GM13977 (cell line): ENCODE results near the gene ATP8B3.

Experiments used
- DNase-seq: peaks from one replicate; pipeline ENCODE4 v3.0.0; 2012; ENCODE audit warnings: low spot score
- in situ Hi-C: fragments of 300-500 bp; cut with MboI; formaldehyde crosslinking; loops from one replicate; pipeline ENCODE4 v1.12.0; 2022; ENCODE audit warnings: low sequenced_read_pairs, low pct_unique_long_range_greater_than_20kb, mixed read lengths, inconsistent platforms; ENCODE audit not compliant: unreplicated experiment
- TF ChIP-seq, protein P1 (sequence below): IDR thresholded peaks from 2 replicates; pipeline ENCODE4 v1.5.1; 2012; ENCODE audit warnings: mild to moderate bottlenecking, control low read depth; ENCODE audit not compliant: insufficient read depth; ENCODE audit errors: extremely low read depth, missing control alignments

The ATP8B3 gene

DNA sequence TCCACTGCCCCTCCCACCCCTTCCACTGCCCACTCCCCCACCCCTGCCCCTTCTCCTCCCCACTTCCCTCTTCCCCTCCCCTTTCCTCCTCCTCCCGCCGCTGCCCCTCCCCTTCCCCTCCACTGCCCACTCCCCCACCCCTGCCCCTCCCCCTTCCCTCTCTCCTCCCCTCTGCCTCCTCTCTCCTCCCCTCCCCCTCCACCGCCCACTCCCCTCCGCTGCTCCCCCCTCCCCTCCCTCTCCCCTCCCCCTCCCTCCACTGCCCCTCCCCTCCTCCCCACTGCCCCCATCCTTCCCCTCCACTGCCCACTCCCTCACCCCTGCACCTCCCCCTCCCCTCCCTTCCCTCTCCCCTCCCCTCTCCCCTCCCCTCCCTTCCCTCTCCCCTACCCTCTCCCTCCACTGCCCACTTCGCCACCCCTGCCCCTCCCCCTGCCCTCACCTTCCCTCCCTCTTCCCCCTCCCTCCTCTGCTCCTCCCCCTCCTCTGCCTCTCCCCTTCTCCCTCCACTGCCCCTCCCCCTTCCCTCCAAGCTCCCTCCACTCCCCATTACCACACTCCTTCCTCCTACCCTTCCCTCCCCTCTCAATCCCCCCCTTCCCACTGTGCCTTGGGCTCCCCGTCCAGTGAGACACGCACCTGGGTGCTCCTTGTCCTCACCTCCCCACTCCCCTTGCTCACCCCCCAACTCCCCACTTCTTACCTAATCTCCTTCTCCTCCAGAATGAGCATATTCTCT, 21.9 kb downstream of the ATP8B3 start:
- DNase-seq, result no peak
- TF ChIP-seq, protein P1, sequence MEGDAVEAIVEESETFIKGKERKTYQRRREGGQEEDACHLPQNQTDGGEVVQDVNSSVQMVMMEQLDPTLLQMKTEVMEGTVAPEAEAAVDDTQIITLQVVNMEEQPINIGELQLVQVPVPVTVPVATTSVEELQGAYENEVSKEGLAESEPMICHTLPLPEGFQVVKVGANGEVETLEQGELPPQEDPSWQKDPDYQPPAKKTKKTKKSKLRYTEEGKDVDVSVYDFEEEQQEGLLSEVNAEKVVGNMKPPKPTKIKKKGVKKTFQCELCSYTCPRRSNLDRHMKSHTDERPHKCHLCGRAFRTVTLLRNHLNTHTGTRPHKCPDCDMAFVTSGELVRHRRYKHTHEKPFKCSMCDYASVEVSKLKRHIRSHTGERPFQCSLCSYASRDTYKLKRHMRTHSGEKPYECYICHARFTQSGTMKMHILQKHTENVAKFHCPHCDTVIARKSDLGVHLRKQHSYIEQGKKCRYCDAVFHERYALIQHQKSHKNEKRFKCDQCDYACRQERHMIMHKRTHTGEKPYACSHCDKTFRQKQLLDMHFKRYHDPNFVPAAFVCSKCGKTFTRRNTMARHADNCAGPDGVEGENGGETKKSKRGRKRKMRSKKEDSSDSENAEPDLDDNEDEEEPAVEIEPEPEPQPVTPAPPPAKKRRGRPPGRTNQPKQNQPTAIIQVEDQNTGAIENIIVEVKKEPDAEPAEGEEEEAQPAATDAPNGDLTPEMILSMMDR, result no peak
- in situ Hi-C loops, result no loop called here

- in situ Hi-C loops, result no loop called here
- no peak for DNase-seq
- TF ChIP-seq, protein P1, result no peak
Measured at GRCh38 chr19:1789261-1790041, 22.6 kb downstream of the ATP8B3 start.

DNA sequence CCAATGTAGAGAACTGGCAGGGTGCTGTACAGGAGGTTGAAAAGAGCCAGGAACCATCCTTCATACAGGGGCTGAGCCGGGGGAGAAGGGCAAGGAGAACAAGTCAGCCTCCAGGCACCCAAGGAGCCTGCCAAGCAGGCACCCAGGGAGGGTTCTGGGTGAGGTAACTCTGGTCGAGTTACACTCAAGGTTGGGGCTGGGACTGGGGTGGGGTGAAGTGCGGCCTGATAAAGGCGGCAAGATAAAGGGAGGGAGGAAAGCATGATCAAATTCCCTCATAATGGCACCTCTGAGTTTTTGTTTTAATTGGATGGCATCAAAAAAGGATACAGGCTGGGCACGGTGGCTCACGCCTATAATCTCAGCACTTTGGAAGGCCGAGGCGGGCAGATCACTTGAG, 25.0 kb downstream of the ATP8B3 start:
- TF ChIP-seq, protein P1, result no peak
- DNase-seq, result no peak
- in situ Hi-C loops, result no loop called here

DNA sequence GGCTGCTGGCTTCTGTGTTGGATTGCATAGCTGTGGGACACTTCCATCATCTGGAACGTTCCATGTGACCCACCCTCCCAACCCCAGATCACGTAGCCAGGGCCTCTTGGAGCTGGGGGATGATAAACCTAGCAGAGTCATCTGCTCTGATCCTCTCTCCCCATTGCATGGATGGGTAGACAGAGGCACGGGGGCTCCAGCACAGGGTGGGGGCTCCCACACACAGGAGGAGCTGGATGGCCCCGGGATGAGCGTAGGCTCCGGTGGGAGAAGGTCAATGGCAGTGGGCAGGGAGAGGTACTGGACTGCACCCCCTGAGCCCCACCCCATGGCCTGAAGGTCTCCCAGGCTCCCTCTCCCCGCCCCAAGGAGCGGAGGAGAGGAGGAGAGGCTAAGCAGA, 25.4 kb downstream of the ATP8B3 start:
- in situ Hi-C loops, result no loop called here
- no peak for DNase-seq
- TF ChIP-seq, protein P1, result no peak

DNA sequence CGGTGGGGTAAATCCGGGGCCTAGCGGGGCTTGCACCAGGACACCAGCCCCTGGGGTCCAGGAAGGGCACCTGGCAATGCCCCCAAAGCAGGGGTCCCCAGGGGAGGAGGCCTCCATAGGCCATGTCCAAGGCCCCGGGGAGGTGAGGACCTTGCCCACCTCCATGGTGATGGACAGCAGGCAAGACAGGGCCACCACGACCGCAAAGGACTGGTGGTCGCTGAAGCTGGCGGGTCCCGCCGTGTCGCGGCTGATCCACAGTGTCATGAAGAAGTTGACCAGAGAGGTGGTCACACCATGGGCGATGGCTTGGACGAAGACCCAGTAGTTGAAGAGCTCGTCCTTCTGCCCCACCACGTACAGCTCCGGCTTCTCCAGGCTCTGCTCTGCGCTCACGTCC, 26.8 kb downstream of the ATP8B3 start:
- TF ChIP-seq, protein P1, result no peak
- no peak for DNase-seq
- in situ Hi-C loops, result no loop called here

DNA sequence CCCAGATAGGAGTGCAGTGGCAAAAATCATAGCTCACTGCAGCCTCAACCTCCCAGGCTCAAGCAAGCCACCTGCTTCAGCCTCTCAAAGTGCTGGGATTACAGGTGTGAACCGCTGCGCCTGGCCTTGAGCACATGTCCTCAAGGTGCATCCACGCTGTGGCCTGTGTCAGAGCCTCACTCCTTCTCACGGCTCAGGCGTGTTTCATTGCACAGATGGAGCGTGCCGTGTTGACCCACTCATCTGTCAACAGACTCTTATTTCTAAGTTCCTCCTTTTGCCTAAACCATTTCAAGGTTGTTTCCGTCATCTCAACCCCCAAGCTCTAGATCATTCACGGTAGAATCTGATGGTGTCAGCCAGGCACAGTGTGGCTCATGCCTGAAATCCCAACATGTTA, 28.2 kb downstream of the ATP8B3 start:
- TF ChIP-seq, protein P1, result no peak
- in situ Hi-C loops, result no loop called here

More for the DNA sequence above, 28.2 kb downstream of the ATP8B3 start:
- no peak for DNase-seq
